ENCODE data around the gene PTOV1.

The PTOV1 gene

GRCh38 chr19:49845414-49845813, 5.5 kb upstream of the PTOV1 start:
- no peak for DNase-seq

GRCh38 chr19:49846408-49846807, 4.6 kb upstream of the PTOV1 start:
- DNase-seq: no peak

- DNase-seq: no peak
Measured at GRCh38 chr19:49847731-49848696, 2.9 kb upstream of the PTOV1 start.

GRCh38 chr19:49848938-49849337, 2.0 kb upstream of the PTOV1 start:
- no peak for DNase-seq

GRCh38 chr19:49849433-49850220, 1.3 kb upstream of the PTOV1 start:
- no peak for DNase-seq

- DNase-seq: no peak
Measured at GRCh38 chr19:49850221-49850486, 805 bp upstream of the PTOV1 start.

GRCh38 chr19:49851456-49852259, 699 bp downstream of the PTOV1 start:
- no peak for DNase-seq

GRCh38 chr19:49852631-49853126, 1.7 kb downstream of the PTOV1 start:
- no peak for DNase-seq

GRCh38 chr19:49853852-49854377, 3.0 kb downstream of the PTOV1 start:
- DNase-seq: no peak

GRCh38 chr19:49854378-49855263, 3.7 kb downstream of the PTOV1 start:
- DNase-seq: no peak

- no peak for DNase-seq
Measured at GRCh38 chr19:49855277-49855675, 4.3 kb downstream of the PTOV1 start.

- DNase-seq: no peak
Measured at GRCh38 chr19:49855676-49856573, 5.0 kb downstream of the PTOV1 start.

GRCh38 chr19:49856574-49857021, 5.6 kb downstream of the PTOV1 start:
- no peak for DNase-seq

- DNase-seq: no peak
Measured at GRCh38 chr19:49857061-49857837, 6.3 kb downstream of the PTOV1 start.

GRCh38 chr19:49857838-49858087, 6.8 kb downstream of the PTOV1 start:
- DNase-seq: no peak

- no peak for DNase-seq
Measured at GRCh38 chr19:49858088-49858985, 7.4 kb downstream of the PTOV1 start.

GRCh38 chr19:49859682-49860335, 8.8 kb downstream of the PTOV1 start:
- no peak for DNase-seq

GRCh38 chr19:49860336-49861102, 9.6 kb downstream of the PTOV1 start:
- DNase-seq: no peak
